Measurements from ENCODE around the gene BMAL2.

DNA sequence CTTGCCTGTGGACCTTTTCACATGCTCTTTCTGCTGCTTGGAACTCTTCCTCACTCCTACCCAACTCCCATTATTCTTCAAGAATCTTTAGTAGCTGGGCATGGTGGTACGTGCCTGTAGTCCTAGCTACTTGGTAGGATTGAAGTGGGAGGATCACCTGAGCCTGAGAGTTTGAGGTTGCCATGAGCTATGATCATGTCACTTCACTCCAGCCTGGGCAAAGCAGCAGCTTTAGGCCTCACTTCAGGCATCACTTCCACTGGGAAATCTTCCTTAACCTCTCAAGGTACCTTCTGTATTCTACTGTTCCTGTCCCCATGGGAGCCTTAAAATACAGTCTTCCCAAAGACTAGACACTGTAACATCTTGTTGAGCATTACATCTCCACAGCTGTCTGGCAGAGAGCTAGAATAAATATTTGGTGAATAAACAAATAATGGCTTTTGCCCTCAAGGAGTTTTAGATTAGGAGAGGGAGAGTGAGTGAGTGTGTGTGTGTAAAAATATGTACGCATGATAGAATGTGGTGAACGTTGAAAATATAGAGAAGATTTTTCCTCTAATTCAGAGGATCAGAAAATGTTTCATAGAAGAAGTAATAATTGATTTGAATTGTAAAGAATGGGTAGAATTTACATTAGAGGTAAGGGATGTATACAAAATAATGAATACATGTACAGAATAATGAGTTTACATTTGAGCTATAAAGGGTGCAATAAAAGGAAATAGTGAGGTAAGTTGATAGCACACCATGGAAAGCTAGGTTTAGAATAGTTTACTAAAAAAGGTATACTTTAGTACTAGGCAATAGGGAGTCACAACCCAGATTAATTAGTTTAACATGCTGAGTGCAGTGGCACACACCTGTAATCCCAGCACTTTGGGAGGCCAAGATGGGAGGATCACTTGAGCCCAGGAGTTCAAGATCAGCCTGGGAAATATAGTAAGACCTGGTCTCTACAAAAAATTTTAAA lies 29.2 kb upstream of the BMAL2 start:
- no peak for TF ChIP-seq YY1 (IDR thresholded peaks at IDR 0.05; ENCODE audit: insufficient read depth, insufficient read length)
- no peak for TF ChIP-seq SUZ12 (IDR thresholded peaks at IDR 0.05; ENCODE audit: extremely low read depth, insufficient read depth, insufficient read length)
- no peak for TF ChIP-seq ZNF274 (IDR thresholded peaks at IDR 0.05; ENCODE audit: low read depth, low read length)

All from NT2/D1 (cell line).